ENCODE data around the gene SH3TC2. TPM values are rescaled to one million over a fixed set of nuclear protein-coding genes. Genes with fewer than 3 reads are reported as not detected.

Gene SH3TC2
- polyA plus RNA-seq, 1 experiment, result 1.9 TPM

- Histone ChIP-seq H3K36me3 (ENCODE audit: control insufficient read depth, insufficient read depth, low read length) (no peaks in the 10 kb centered on the region), H3K27me3 (ENCODE audit: control insufficient read depth, insufficient read depth, low read length) (no peaks in the 10 kb centered on the region), H3K4me3 (ENCODE audit: low read depth, low read length) (no peak overlapping the region)
- DNase-seq (ENCODE audit: low read depth), result no peak
- POLR2A ChIA-PET, result no interaction called here
- CTCF ChIA-PET, result interaction anchor here (0.8 to 3.6 kb wide), 7 partner anchors 8 to 257 kb away, joined by 3 to 20 read pairs (median 5); no protein-coding TSS in a partner anchor
- no peak for TF ChIP-seq CTCF (IDR thresholded peaks at IDR 0.05; ENCODE audit: insufficient read depth, low read depth, low read length)
Measured at GRCh38 chr5:148990817-148991216, 72.0 kb downstream of the SH3TC2 start.

GRCh38 chr5:148989567-148989966 lies 73.3 kb downstream of the SH3TC2 start:
- no peak overlapping the region for H3K4me3 ChIP-seq (ENCODE audit: low read depth, low read length)
- no peak for TF ChIP-seq CTCF (IDR thresholded peaks at IDR 0.05; ENCODE audit: insufficient read depth, low read depth, low read length)
- no peak for DNase-seq (ENCODE audit: low read depth)
- POLR2A ChIA-PET, result no interaction called here
- no peaks in the 10 kb centered on the region for H3K36me3 ChIP-seq (ENCODE audit: control insufficient read depth, insufficient read depth, low read length)
- CTCF ChIA-PET, result interaction anchor here (3.6 kb wide), 1 partner anchor 10 kb away, joined by 20 read pairs; no protein-coding TSS in a partner anchor
- no peaks in the 10 kb centered on the region for H3K27me3 ChIP-seq (ENCODE audit: control insufficient read depth, insufficient read depth, low read length)

- ChIA-PET POLR2A (no interaction called here), CTCF (interaction anchor here (1.1 to 3.6 kb wide), 8 partner anchors 10 to 247 kb away, joined by 3 to 20 read pairs (median 4); no protein-coding TSS in a partner anchor)
- DNase-seq (ENCODE audit: low read depth), result no peak
- no peak for TF ChIP-seq CTCF (IDR thresholded peaks at IDR 0.05; ENCODE audit: insufficient read depth, low read depth, low read length)
- no peaks in the 10 kb centered on the region for H3K27me3 ChIP-seq (ENCODE audit: control insufficient read depth, insufficient read depth, low read length)
- no peaks in the 10 kb centered on the region for H3K36me3 ChIP-seq (ENCODE audit: control insufficient read depth, insufficient read depth, low read length)
- no peak overlapping the region for H3K4me3 ChIP-seq (ENCODE audit: low read depth, low read length)
Measured at GRCh38 chr5:148988328-148988727, 74.5 kb downstream of the SH3TC2 start.

- ChIA-PET CTCF (interaction anchor here (0.6 to 2.8 kb wide), 4 partner anchors 9 to 282 kb away, joined by 5 to 11 read pairs (median 6); no protein-coding TSS in a partner anchor), POLR2A (no interaction called here)
- no peak for TF ChIP-seq CTCF (IDR thresholded peaks at IDR 0.05; ENCODE audit: insufficient read depth, low read depth, low read length)
- DNase-seq (ENCODE audit: low read depth), result no peak
- H3K36me3 ChIP-seq (ENCODE audit: control insufficient read depth, insufficient read depth, low read length), result no peaks in the 10 kb centered on the region
- no peak overlapping the region for H3K4me3 ChIP-seq (ENCODE audit: low read depth, low read length)
- no peaks in the 10 kb centered on the region for H3K27me3 ChIP-seq (ENCODE audit: control insufficient read depth, insufficient read depth, low read length)
Measured at GRCh38 chr5:148986636-148987035, 76.2 kb downstream of the SH3TC2 start.

GRCh38 chr5:148984345-148984744 lies 78.5 kb downstream of the SH3TC2 start:
- TF ChIP-seq CTCF (IDR thresholded peaks at IDR 0.05; ENCODE audit: insufficient read depth, low read depth, low read length), result no peak
- DNase-seq (ENCODE audit: low read depth), result no peak
- Histone ChIP-seq H3K36me3 (ENCODE audit: control insufficient read depth, insufficient read depth, low read length) (no peaks in the 10 kb centered on the region), H3K4me3 (ENCODE audit: low read depth, low read length) (no peak overlapping the region), H3K27me3 (ENCODE audit: control insufficient read depth, insufficient read depth, low read length) (no peaks in the 10 kb centered on the region)
- ChIA-PET POLR2A (no interaction called here), CTCF (interaction anchor here (0.6 to 1.6 kb wide), 7 partner anchors 13 to 539 kb away, joined by 3 to 4 read pairs (median 4); no protein-coding TSS in a partner anchor)
